ENCODE data around the gene KCNN4.

DNA sequence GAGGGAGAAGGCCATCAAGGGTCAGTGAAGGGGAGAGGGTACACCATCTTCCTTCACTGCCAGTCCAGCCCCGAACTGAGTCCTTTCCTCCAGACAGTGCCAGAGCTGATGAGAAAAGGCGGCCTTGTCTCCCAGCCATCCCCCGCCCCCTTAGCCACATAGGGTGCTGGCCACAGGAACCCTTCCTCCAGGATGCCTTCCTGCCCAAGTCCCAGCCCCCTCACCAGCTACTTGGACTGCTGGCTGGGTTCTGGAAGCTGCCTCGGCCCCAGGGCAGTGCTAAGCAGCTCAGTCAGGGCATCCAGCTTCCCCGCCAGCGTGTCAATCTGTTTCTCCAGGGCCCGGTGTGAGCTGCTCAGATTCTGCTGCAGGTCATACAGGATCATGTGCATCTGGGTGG is 13.5 kb downstream of the KCNN4 start:
- TF ChIP-seq, protein P1, sequence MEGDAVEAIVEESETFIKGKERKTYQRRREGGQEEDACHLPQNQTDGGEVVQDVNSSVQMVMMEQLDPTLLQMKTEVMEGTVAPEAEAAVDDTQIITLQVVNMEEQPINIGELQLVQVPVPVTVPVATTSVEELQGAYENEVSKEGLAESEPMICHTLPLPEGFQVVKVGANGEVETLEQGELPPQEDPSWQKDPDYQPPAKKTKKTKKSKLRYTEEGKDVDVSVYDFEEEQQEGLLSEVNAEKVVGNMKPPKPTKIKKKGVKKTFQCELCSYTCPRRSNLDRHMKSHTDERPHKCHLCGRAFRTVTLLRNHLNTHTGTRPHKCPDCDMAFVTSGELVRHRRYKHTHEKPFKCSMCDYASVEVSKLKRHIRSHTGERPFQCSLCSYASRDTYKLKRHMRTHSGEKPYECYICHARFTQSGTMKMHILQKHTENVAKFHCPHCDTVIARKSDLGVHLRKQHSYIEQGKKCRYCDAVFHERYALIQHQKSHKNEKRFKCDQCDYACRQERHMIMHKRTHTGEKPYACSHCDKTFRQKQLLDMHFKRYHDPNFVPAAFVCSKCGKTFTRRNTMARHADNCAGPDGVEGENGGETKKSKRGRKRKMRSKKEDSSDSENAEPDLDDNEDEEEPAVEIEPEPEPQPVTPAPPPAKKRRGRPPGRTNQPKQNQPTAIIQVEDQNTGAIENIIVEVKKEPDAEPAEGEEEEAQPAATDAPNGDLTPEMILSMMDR (IDR thresholded peaks at IDR 0.05): no peak
- TF ChIP-seq POLR2AphosphoS5 (IDR thresholded peaks at IDR 0.05; ENCODE audit: low read depth, low read length): no peak
